Erythroblast (primary cell): ENCODE measurements around the gene TRMO.

Experiments
- GATA1 ChIP-seq: IDR thresholded peaks from 2 replicates; pipeline ENCODE4 v1.6.1; 2011; ENCODE audit warnings: low read depth, mild to moderate bottlenecking, control low read depth, low read length, moderate library complexity
- POLR2A ChIP-seq: IDR thresholded peaks from 2 replicates; pipeline ENCODE4 v1.6.1; 2011; ENCODE audit warnings: mild to moderate bottlenecking, low read length

GRCh38 chr9:97873882-97874281 lies 48.4 kb downstream of the TRMO start:
- TF ChIP-seq POLR2A (no peak), GATA1 (no peak)
